ENCODE measurements around the gene SEMA3A. TPM values are rescaled to one million over a fixed set of nuclear protein-coding genes. Genes with fewer than 3 reads are reported as not detected.

The SEMA3A gene
- total and polyA plus RNA-seq, 4 donors: 0.13 to 0.56 (median 0.20) TPM

- Histone ChIP-seq H3K4me1 (ENCODE audit: control insufficient read depth in 4 of 4, insufficient read depth in 4 of 4, low read length in 3 of 4) (no peaks in the 10 kb centered on the region), H3K9ac (ENCODE audit: low read depth in 1 of 2, low read length in 2 of 2) (no peak overlapping the region), H3K4me3 (ENCODE audit: low read depth in 1 of 3, low read length in 3 of 3) (no peak overlapping the region), H3K9me3 (ENCODE audit: control insufficient read depth in 4 of 4, low read length in 3 of 4) (no peaks in the 10 kb centered on the region), H3K27ac (ENCODE audit: low read depth in 1 of 2, low read length in 2 of 2) (no peak overlapping the region), H3K36me3 (ENCODE audit: control insufficient read depth in 4 of 4, insufficient read depth in 3 of 4, low read depth in 1 of 4, low read length in 3 of 4) (no peaks in the 10 kb centered on the region), H3K27me3 (ENCODE audit: control insufficient read depth in 4 of 4, insufficient read depth in 4 of 4, low read length in 3 of 4) (no peaks in the 10 kb centered on the region)
- 29% methylated on average over 3 of the region's 3 CpGs for WGBS
- TF ChIP-seq ZBTB33 (IDR thresholded peaks at IDR 0.05) (no peak), JUND (IDR thresholded peaks at IDR 0.05) (no peak), HNF4G (IDR thresholded peaks at IDR 0.05) (no peak), SP1 (IDR thresholded peaks at IDR 0.05) (no peak), YY1 (IDR thresholded peaks at IDR 0.05) (no peak), CTCF (IDR thresholded peaks at IDR 0.05; ENCODE audit: low read depth, low read length, missing input control) (no peak), REST (IDR thresholded peaks at IDR 0.05) (no peak), ATF3 (IDR thresholded peaks at IDR 0.05) (no peak), MAX (IDR thresholded peaks at IDR 0.05) (no peak), TAF1 (conservative IDR thresholded peaks at IDR 0.05) (no peak), RAD21 (IDR thresholded peaks at IDR 0.05) (no peak), FOXA2 (IDR thresholded peaks at IDR 0.05) (no peak), RXRA (IDR thresholded peaks at IDR 0.05) (no peak), NR2F2 (IDR thresholded peaks at IDR 0.05) (no peak), FOXA1 (IDR thresholded peaks at IDR 0.05) (no peak)
- DNase-seq (ENCODE audit: low spot score): no peak
Measured at GRCh38 chr7:84177758-84178412, 16.7 kb downstream of the SEMA3A start.

- 60% methylated on average over 2 of the region's 2 CpGs for WGBS
- DNase-seq (ENCODE audit: low spot score): no peak
- no peak for TF ChIP-seq HNF4G (IDR thresholded peaks at IDR 0.05)
- no peak for TF ChIP-seq SP1 (IDR thresholded peaks at IDR 0.05)
- no peak for TF ChIP-seq NR2F2 (IDR thresholded peaks at IDR 0.05)
- TF ChIP-seq JUND (IDR thresholded peaks at IDR 0.05): no peak
- TF ChIP-seq GABPA (IDR thresholded peaks at IDR 0.05 in 1 of 2, conservative IDR thresholded peaks at IDR 0.05 in 1 of 2): no peak
- no peak for TF ChIP-seq RXRA (IDR thresholded peaks at IDR 0.05)
- TF ChIP-seq TAF1 (conservative IDR thresholded peaks at IDR 0.05): no peak
Measured at GRCh38 chr7:84176716-84177115, 17.9 kb downstream of the SEMA3A start.

More at GRCh38 chr7:84176716-84177115, 17.9 kb downstream of the SEMA3A start:
- no peaks in the 10 kb centered on the region for H3K27me3 ChIP-seq (ENCODE audit: control insufficient read depth in 4 of 4, insufficient read depth in 4 of 4, low read length in 3 of 4)
- H3K9ac ChIP-seq (ENCODE audit: low read depth in 1 of 2, low read length in 2 of 2): no peak overlapping the region
- no peaks in the 10 kb centered on the region for H3K9me3 ChIP-seq (ENCODE audit: control insufficient read depth in 4 of 4, low read length in 3 of 4)
- H3K4me3 ChIP-seq (ENCODE audit: low read depth in 1 of 3, low read length in 3 of 3): no peak overlapping the region
- no peaks in the 10 kb centered on the region for H3K4me1 ChIP-seq (ENCODE audit: control insufficient read depth in 4 of 4, insufficient read depth in 4 of 4, low read length in 3 of 4)
- no peak overlapping the region for H3K27ac ChIP-seq (ENCODE audit: low read depth in 1 of 2, low read length in 2 of 2)
- H3K36me3 ChIP-seq (ENCODE audit: control insufficient read depth in 4 of 4, insufficient read depth in 3 of 4, low read depth in 1 of 4, low read length in 3 of 4): no peaks in the 10 kb centered on the region

Measured in liver (tissue), 9 donors.